Measurements from ENCODE around the gene ZFAND2A.
A peak's percentile ranks its signal among the peaks of the same experiment; 100 is the strongest.

The ZFAND2A gene

GRCh38 chr7:1188720-1189294 is 28.8 kb upstream of the ZFAND2A start:
- Histone ChIP-seq H3K27me3 (replicated peaks in 2 of 5; ENCODE audit: control insufficient read depth in 4 of 5, insufficient read depth in 5 of 5, low read length in 4 of 5) (peaks cover 0 to 5% (median 2%) of the 10 kb centered on the region in 5 experiments), H3K4me1 (ENCODE audit: control extremely low read depth in 1 of 4, control insufficient read depth in 4 of 4, insufficient read depth in 4 of 4, low read length in 3 of 4) (peaks cover 2 to 20% (median 12%) of the 10 kb centered on the region in 4 experiments), H3K36me3 (ENCODE audit: control insufficient read depth in 4 of 4, insufficient read depth in 4 of 4, low read length in 3 of 4) (no peaks in the 10 kb centered on the region), H3K27ac (ENCODE audit: insufficient read depth in 1 of 2, low read depth in 1 of 2, low read length in 2 of 2, poor library complexity in 1 of 2, severe bottlenecking in 2 of 2) (no peak overlapping the region), H3K9me3 (ENCODE audit: control extremely low read depth in 1 of 5, control insufficient read depth in 4 of 5, insufficient read depth in 2 of 5, low read depth in 1 of 5, low read length in 4 of 5) (no peaks in the 10 kb centered on the region), H3K4me3 (ENCODE audit: control insufficient read depth in 1 of 7, extremely low read depth in 1 of 7, insufficient read depth in 4 of 7, low read depth in 2 of 7, low read length in 6 of 7) (no peak overlapping the region)
- CTCF ChIA-PET, result interaction anchor here (0.7 to 1.4 kb wide), 2 partner anchors 17 to 23 kb away, joined by 3 read pairs; no protein-coding TSS in a partner anchor
- POLR2A ChIA-PET, result no interaction called here
- 90% methylated on average over 6 of the region's 6 CpGs for WGBS (ENCODE audit: insufficient coverage)
- DNase-seq, result no peak

GRCh38 chr7:1187127-1187526 is 27.1 kb upstream of the ZFAND2A start:
- 91% methylated on average over 8 of the region's 11 CpGs for WGBS (ENCODE audit: insufficient coverage)
- Histone ChIP-seq H3K9me3 (ENCODE audit: control extremely low read depth in 1 of 5, control insufficient read depth in 4 of 5, insufficient read depth in 2 of 5, low read depth in 1 of 5, low read length in 4 of 5) (no peaks in the 10 kb centered on the region), H3K4me1 (ENCODE audit: control extremely low read depth in 1 of 4, control insufficient read depth in 4 of 4, insufficient read depth in 4 of 4, low read length in 3 of 4) (peaks cover 2 to 14% (median 5%) of the 10 kb centered on the region in 4 experiments), H3K36me3 (ENCODE audit: control insufficient read depth in 4 of 4, insufficient read depth in 4 of 4, low read length in 3 of 4) (no peaks in the 10 kb centered on the region), H3K27ac (ENCODE audit: insufficient read depth in 1 of 2, low read depth in 1 of 2, low read length in 2 of 2, poor library complexity in 1 of 2, severe bottlenecking in 2 of 2) (no peak overlapping the region), H3K4me3 (ENCODE audit: control insufficient read depth in 1 of 7, extremely low read depth in 1 of 7, insufficient read depth in 4 of 7, low read depth in 2 of 7, low read length in 6 of 7) (no peak overlapping the region), H3K27me3 (replicated peaks in 2 of 5; ENCODE audit: control insufficient read depth in 4 of 5, insufficient read depth in 5 of 5, low read length in 4 of 5) (peaks cover 0 to 5% (median 0%) of the 10 kb centered on the region in 5 experiments)
- POLR2A ChIA-PET, result no interaction called here
- no peak for DNase-seq
- CTCF ChIA-PET, result interaction anchor here (1.7 kb wide), 1 partner anchor 9 kb away, joined by 4 read pairs; no protein-coding TSS in a partner anchor

- Histone ChIP-seq H3K9me3 (ENCODE audit: control extremely low read depth in 1 of 5, control insufficient read depth in 4 of 5, insufficient read depth in 2 of 5, low read depth in 1 of 5, low read length in 4 of 5) (peaks cover 0 to 4% (median 2%) of the 10 kb centered on the region in 5 experiments), H3K4me3 (ENCODE audit: control insufficient read depth in 1 of 7, extremely low read depth in 1 of 7, insufficient read depth in 4 of 7, low read depth in 2 of 7, low read length in 6 of 7) (peak overlapping the region in 1 of 7 experiments; percentile 28), H3K27ac (ENCODE audit: insufficient read depth in 1 of 2, low read depth in 1 of 2, low read length in 2 of 2, poor library complexity in 1 of 2, severe bottlenecking in 2 of 2) (no peak overlapping the region), H3K36me3 (ENCODE audit: control insufficient read depth in 4 of 4, insufficient read depth in 4 of 4, low read length in 3 of 4) (no peaks in the 10 kb centered on the region), H3K4me1 (ENCODE audit: control extremely low read depth in 1 of 4, control insufficient read depth in 4 of 4, insufficient read depth in 4 of 4, low read length in 3 of 4) (peaks cover 0 to 17% (median 4%) of the 10 kb centered on the region in 4 experiments), H3K27me3 (replicated peaks in 2 of 5; ENCODE audit: control insufficient read depth in 4 of 5, insufficient read depth in 5 of 5, low read length in 4 of 5) (peaks cover 0 to 5% (median 0%) of the 10 kb centered on the region in 5 experiments)
- POLR2A ChIA-PET, result no interaction called here
- DNase-seq, result no peak
- WGBS (ENCODE audit: insufficient coverage), result 80% methylated on average over 2 of the region's 12 CpGs
- CTCF ChIA-PET, result interaction anchor here (2.3 kb wide), 1 partner anchor 9 kb away, joined by 7 read pairs; no protein-coding TSS in a partner anchor
Observed at GRCh38 chr7:1181640-1182039, 21.6 kb upstream of the ZFAND2A start.

GRCh38 chr7:1181031-1181430 is 21.0 kb upstream of the ZFAND2A start:
- peaks cover 0 to 4% (median 2%) of the 10 kb centered on the region in 5 experiments for H3K9me3 ChIP-seq (ENCODE audit: control extremely low read depth in 1 of 5, control insufficient read depth in 4 of 5, insufficient read depth in 2 of 5, low read depth in 1 of 5, low read length in 4 of 5)
- no peak for DNase-seq
- H3K27ac ChIP-seq (ENCODE audit: insufficient read depth in 1 of 2, low read depth in 1 of 2, low read length in 2 of 2, poor library complexity in 1 of 2, severe bottlenecking in 2 of 2), result no peak overlapping the region
- H3K36me3 ChIP-seq (ENCODE audit: control insufficient read depth in 4 of 4, insufficient read depth in 4 of 4, low read length in 3 of 4), result no peaks in the 10 kb centered on the region
- ChIA-PET POLR2A (no interaction called here), CTCF (no interaction called here)
- H3K4me1 ChIP-seq (ENCODE audit: control extremely low read depth in 1 of 4, control insufficient read depth in 4 of 4, insufficient read depth in 4 of 4, low read length in 3 of 4), result peaks cover 0 to 23% (median 9%) of the 10 kb centered on the region in 4 experiments
- H3K27me3 ChIP-seq (replicated peaks in 2 of 5; ENCODE audit: control insufficient read depth in 4 of 5, insufficient read depth in 5 of 5, low read length in 4 of 5), result peaks cover 0 to 5% (median 0%) of the 10 kb centered on the region in 5 experiments
- WGBS (ENCODE audit: insufficient coverage), result 96% methylated on average over 17 of the region's 19 CpGs
- H3K4me3 ChIP-seq (ENCODE audit: control insufficient read depth in 1 of 7, extremely low read depth in 1 of 7, insufficient read depth in 4 of 7, low read depth in 2 of 7, low read length in 6 of 7), result no peak overlapping the region

- WGBS (ENCODE audit: insufficient coverage), result 38% methylated on average over 22 of the region's 22 CpGs
- no peaks in the 10 kb centered on the region for H3K36me3 ChIP-seq (ENCODE audit: control insufficient read depth in 4 of 4, insufficient read depth in 4 of 4, low read length in 3 of 4)
- peaks cover 0 to 18% (median 11%) of the 10 kb centered on the region in 4 experiments for H3K4me1 ChIP-seq (ENCODE audit: control extremely low read depth in 1 of 4, control insufficient read depth in 4 of 4, insufficient read depth in 4 of 4, low read length in 3 of 4)
- CTCF ChIA-PET, result interaction anchor here (1.0 to 5.3 kb wide), 9 partner anchors 15 to 184 kb away, joined by 3 to 30 read pairs (median 7); partner anchors contain the start of gene ZFAND2A
- POLR2A ChIA-PET, result no interaction called here
- no peaks in the 10 kb centered on the region for H3K27me3 ChIP-seq (replicated peaks in 2 of 5; ENCODE audit: control insufficient read depth in 4 of 5, insufficient read depth in 5 of 5, low read length in 4 of 5)
- no peak overlapping the region for H3K27ac ChIP-seq (ENCODE audit: insufficient read depth in 1 of 2, low read depth in 1 of 2, low read length in 2 of 2, poor library complexity in 1 of 2, severe bottlenecking in 2 of 2)
- peak; percentile 48 to 83 (median 82) for DNase-seq
- no peak overlapping the region for H3K4me3 ChIP-seq (ENCODE audit: control insufficient read depth in 1 of 7, extremely low read depth in 1 of 7, insufficient read depth in 4 of 7, low read depth in 2 of 7, low read length in 6 of 7)
- peaks cover 0 to 4% (median 2%) of the 10 kb centered on the region in 5 experiments for H3K9me3 ChIP-seq (ENCODE audit: control extremely low read depth in 1 of 5, control insufficient read depth in 4 of 5, insufficient read depth in 2 of 5, low read depth in 1 of 5, low read length in 4 of 5)
Observed at GRCh38 chr7:1176891-1177373, 16.9 kb upstream of the ZFAND2A start.

- H3K9me3 ChIP-seq (ENCODE audit: control extremely low read depth in 1 of 5, control insufficient read depth in 4 of 5, insufficient read depth in 2 of 5, low read depth in 1 of 5, low read length in 4 of 5), result peaks cover 0 to 4% (median 2%) of the 10 kb centered on the region in 5 experiments
- peaks cover 0 to 11% (median 8%) of the 10 kb centered on the region in 4 experiments for H3K4me1 ChIP-seq (ENCODE audit: control extremely low read depth in 1 of 4, control insufficient read depth in 4 of 4, insufficient read depth in 4 of 4, low read length in 3 of 4)
- peak; percentile 38 to 64 (median 58) for DNase-seq
- WGBS (ENCODE audit: insufficient coverage), result 32% methylated on average over 40 of the region's 44 CpGs
- ChIA-PET CTCF (interaction anchor here (1.0 to 5.3 kb wide), 13 partner anchors 10 to 183 kb away, joined by 3 to 30 read pairs (median 7); partner anchors contain the start of gene ZFAND2A), POLR2A (no interaction called here)
- no peaks in the 10 kb centered on the region for H3K27me3 ChIP-seq (replicated peaks in 2 of 5; ENCODE audit: control insufficient read depth in 4 of 5, insufficient read depth in 5 of 5, low read length in 4 of 5)
- peak overlapping the region in 3 of 7 experiments; percentile 44 to 65 (median 55) for H3K4me3 ChIP-seq (ENCODE audit: control insufficient read depth in 1 of 7, extremely low read depth in 1 of 7, insufficient read depth in 4 of 7, low read depth in 2 of 7, low read length in 6 of 7)
- H3K36me3 ChIP-seq (ENCODE audit: control insufficient read depth in 4 of 4, insufficient read depth in 4 of 4, low read length in 3 of 4), result no peaks in the 10 kb centered on the region
- H3K27ac ChIP-seq (ENCODE audit: insufficient read depth in 1 of 2, low read depth in 1 of 2, low read length in 2 of 2, poor library complexity in 1 of 2, severe bottlenecking in 2 of 2), result no peak overlapping the region
Observed at GRCh38 chr7:1175967-1176851, 16.2 kb upstream of the ZFAND2A start.
